Right hindlimb (tissue), 1 donor: ENCODE measurements around the gene MGA.

Source experiments
- DNase-seq: peaks from one replicate; pipeline ENCODE4 v3.0.0-alpha.2; 2018

MGA gene

DNA sequence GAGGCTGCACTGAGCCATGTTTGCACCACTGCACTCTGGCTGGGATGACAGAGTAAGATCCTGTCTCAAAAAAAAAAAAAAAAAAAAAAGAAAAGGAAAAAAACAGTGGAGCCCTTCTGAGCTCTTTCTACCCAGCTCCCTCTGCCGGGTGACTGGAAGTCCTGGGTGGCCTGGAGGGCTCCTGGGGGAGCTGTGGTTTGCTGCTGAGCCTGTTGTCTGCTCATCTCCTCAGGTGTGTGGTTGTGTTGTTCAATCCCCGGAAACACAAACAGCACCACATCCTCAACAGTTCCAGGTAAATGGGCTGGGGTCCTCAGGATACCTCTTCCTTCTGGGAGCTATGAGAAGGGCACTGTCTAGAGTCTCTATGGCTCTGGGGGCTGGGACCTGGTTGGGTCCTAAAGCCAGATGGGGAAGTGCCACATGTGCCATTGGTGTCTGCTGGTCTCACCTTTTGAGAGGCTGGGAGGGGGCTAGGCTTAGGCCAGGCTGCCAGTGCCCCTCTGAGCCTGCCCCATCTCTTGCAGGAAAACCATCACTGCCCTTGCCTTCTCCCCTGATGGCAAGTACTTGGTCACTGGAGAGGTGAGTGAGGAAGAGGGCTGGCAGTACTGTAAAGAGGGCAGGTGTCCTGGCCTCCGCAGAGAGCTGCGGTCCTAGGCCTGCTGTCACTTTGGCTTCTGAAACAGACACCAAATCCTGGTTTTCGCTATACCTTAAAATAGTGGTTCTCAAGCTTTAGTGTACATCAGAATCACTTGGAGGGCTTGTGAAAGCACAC lies 150.6 kb downstream of the MGA start:
- no peak for DNase-seq

DNA sequence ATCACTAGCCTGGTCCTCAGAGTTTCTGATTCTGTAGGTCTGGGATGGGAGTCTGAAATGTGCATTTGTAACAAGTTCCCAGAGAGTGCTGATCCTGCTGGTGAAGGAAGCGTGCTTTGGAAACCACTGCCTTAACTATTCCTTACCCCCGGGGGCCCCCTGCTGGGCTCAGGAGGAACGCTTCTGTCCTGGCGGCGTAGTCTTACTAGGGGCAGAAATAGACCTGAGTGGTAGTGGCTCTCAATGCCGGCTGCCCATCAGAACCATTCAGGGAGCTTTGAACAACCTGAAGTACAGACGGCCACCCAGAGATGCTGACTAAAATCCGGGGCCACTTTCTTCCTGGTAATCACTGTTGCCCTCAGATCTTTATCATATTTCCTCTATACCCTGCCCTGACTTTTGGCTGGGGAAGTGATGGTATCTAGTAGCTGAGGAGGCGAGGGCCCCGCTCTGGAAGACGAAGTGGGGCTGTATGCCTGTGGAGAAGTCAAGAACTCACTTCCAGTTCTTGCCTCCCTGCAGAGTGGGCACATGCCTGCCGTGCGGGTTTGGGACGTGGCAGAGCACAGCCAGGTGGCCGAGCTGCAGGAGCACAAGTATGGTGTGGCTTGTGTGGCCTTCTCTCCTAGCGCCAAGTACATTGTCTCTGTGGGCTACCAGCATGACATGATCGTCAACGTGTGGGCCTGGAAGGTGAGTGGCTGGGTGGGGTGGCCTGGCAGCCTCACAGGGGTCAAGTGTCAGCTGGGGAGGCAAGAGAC lies 151.4 kb downstream of the MGA start:
- DNase-seq, result peak; percentile 87

DNA sequence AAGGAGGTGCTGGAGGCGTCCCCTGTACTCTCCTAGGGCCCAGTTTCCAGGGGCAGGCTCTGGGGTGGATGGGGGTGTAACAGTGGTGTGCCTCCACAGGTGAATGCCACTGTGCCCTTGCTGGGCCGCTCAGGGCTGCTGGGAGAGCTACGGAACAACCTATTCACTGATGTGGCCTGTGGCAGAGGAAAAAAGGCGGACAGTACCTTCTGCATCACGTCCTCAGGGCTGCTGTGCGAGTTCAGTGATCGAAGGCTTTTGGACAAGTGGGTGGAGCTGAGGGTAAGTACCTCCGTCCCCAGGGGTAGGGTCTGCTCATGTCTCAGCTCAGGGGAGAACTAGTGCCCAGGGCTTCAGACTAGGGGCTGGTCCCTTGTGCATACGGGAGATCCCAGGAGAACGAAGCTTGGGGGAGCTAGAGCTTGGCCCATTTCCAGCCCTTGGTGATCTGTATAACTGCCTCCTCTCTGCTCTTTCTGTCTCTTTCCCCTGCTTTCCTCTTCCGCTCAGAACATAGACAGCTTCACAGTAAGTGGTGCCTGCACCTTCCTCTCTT lies 152.7 kb downstream of the MGA start:
- no peak for DNase-seq

DNA sequence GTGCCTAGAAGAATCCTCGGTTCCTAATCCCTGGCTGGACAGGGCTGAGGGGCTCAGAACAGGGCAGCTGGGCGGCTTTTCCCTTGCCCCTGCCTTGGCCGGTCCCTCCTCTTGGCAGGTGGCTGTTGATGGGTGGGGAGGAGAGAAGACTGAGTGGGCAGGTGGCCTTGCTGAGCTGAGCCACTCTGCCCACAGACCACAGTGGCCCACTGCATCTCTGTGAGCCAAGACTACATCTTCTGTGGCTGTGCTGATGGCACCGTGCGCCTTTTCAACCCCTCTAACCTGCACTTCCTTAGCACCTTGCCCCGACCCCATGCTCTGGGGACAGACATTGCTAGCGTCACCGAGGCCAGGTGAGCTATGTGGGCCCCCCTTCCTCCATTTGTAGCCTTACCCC lies 153.2 kb downstream of the MGA start:
- no peak for DNase-seq

DNA sequence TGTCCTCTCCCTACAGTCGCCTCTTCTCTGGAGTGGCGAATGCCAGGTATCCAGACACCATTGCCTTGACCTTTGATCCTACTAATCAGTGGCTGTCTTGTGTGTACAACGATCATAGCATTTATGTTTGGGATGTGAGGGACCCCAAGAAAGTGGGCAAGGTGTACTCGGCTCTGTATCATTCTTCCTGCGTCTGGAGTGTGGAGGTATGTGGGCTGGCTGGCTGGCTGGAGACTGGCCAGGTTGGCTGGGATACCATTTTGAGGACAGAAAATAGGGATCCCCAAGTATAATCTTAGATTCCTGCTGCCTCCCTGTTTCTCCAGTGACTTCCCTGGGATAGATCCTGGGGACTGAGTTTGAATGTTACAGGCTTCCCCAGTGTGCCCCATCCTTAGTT lies 154.3 kb downstream of the MGA start:
- no peak for DNase-seq

DNA sequence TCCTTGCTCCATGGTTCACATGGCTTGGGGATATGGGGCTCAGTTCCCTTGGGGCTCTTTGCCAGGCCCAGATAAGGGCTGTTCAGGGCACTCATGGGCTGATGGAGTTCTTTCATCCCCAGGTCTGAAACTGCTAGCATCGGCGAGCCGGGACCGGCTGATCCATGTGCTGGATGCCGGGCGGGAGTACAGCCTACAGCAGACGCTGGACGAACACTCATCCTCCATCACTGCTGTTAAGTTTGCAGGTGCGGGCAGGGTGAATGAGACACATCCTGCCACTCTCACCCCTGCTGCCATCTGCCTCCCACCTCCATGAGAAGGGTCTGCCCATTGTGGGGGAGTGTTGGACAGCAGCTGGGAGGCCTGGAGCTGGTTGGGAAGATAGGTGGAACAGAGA lies 156.6 kb downstream of the MGA start:
- no peak for DNase-seq

DNA sequence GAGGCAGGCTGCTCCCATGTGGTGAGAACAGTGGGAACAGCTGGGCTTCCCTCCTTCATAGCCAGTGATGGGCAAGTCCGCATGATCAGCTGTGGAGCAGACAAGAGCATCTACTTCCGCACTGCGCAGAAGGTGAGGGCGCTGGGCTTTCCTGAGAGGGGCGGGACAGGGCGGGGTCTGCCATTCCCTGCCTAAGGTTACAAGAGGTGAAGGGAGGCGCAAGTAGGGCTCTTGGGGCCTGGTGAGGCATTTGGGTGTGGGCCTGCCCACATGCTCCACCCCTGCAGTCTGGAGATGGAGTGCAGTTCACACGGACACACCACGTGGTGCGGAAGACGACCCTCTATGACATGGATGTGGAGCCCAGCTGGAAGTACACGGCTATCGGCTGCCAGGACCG lies 157.1 kb downstream of the MGA start:
- no peak for DNase-seq

DNA sequence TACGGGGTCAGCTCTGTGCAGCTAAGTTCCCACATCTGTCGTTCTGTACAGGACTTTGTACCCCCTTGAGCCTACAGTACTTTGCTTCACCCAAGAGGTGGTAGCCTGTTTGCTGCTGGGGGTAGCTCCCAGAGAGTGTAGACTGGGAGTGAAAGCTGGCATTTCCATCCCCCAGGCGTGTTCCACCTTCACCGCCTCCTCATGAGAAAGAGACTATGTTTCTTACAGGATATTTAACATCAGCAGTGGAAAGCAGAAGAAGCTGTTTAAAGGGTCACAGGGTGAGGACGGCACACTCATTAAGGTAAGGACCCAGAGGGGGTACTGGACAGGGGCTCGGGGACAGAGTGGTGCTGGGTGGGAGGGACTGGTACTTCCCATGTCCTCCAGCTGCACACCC lies 157.6 kb downstream of the MGA start:
- DNase-seq, result no peak

DNA sequence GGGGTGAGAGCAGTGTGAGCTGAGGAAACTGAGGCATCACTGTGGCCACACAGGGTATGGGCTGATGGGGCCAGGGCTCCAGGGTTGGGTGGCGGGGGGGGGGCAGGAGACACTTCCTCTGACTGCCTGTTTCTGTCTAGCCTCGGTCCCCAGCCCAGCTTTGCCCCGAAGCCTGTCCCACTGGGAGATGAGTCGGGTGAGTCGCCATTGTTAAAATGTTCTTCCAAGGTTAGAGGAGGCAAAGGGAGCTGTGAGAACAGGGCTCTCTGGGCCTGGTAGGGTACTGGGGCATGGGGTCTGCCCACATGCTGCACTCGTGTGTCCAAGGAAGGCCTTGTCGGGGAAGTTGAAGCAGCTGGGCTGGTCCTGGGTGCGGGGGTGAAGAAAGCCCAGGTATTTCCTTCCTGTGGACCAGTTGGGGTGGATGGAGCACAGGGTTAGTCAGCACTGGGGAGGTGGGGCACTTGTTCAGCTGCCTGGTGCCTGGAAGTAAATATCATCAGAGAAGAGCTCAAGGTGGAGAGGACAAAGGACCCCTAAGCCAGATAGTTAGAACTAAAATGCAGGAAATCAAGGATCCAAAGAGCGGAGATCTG lies 159.3 kb downstream of the MGA start:
- DNase-seq, result no peak

DNA sequence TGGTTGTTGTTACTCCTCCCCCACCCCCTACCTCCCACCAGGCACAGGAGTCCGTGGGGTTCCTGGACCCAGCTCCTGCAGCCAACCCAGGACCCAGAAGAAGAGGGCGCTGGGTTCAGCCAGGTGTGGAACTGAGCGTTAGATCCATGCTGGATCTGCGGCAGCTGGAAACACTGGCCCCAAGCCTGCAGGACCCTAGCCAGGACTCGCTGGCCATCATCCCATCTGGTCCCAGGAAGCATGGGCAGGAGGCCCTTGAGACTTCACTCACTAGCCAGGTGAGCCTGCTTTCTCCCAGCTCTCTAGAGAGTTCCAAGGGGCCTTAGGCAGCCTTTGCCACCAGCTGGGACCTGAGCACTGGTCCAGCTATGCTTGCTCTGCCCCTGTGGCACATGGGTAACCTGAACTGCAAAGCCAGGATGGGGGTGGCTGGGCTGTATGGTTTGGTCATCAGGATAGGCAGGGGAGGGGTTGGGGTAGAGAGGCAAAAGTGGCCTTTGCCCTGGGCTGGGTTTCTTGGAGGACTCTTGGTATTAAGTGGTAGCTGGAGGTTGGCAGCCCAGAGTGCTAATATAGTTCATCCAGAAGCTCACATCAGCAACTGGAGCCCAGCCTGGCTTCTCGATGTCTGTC lies 160.7 kb downstream of the MGA start:
- no peak for DNase-seq

DNA sequence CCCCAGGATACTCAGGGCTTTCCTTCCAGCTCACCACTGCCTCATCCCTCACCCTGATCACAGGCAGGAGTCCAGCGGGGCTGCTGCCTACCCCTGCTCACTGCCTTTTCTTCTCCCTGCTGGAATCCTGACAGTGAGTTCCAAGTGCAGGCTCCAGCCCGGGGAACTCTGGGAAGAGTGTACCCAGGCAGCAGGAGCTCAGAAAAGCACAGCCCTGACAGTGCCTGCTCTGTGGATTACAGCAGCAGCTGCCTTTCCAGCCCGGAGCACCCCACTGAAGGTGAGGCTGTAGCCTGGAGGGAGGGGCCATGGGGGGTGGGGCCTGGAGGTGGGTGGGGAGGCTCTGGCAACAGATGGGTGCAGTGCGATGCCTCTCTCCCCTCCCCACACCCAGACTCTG lies 161.6 kb downstream of the MGA start:
- DNase-seq, result no peak

DNA sequence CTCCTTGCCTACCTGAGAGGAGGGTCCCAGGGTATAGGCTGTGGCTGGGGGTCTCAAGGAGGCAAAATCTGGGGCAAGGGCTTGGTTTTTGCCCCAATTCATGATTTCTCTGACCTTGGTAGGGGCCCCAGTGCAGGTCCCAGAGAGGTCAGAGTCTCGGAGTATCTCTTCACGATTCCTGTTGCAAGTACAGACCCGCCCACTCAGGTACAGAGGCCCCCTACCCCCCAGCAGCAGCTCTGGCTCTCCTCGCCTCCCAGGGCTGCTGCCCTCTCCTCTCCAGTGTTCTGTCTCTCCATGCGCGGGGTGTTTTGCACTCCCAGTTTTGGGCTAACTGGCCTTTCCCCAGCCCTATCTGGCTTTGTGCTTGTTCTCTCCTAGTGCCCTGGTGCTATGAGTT lies 162.3 kb downstream of the MGA start:
- no peak for DNase-seq
